ENCODE data around the gene GBX2.

Gene GBX2

GRCh38 chr2:236157815-236158498, 10.2 kb downstream of the GBX2 start:
- in situ Hi-C loops (cut with HindIII; ENCODE audit: low sequenced_read_pairs) = no loop called here
- TF ChIP-seq CTCF (IDR thresholded peaks at IDR 0.05; ENCODE audit: low read depth, low read length, missing control alignments) = no peak
- H3K4me3 ChIP-seq (ENCODE audit: low read depth, low read length) = no peak overlapping the region
- no peak for DNase-seq (ENCODE audit: low read depth)

DNA sequence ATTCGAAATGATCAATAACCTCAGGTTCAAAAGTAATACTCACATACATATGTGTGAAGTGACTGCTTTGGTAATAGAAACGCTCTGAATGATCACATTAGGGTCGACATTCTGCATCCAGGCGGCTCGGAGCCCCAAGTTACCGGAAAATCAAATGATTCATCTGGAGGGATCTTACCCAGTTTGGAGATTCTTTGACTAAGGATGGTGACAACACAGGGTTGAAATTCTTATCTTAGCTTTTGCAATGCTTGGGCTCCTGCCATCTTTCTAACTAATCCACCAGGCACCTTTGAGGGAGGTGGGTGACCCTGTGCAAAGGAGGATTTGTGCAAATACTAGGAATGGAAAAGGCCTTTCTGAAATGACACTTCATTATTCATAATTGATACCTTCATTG, 10.8 kb downstream of the GBX2 start:
- no peak overlapping the region for H3K4me3 ChIP-seq (ENCODE audit: low read depth, low read length)
- TF ChIP-seq CTCF (IDR thresholded peaks at IDR 0.05; ENCODE audit: low read depth, low read length, missing control alignments) = no peak
- DNase-seq (ENCODE audit: low read depth) = no peak
- in situ Hi-C loops (cut with HindIII; ENCODE audit: low sequenced_read_pairs) = no loop called here

DNA sequence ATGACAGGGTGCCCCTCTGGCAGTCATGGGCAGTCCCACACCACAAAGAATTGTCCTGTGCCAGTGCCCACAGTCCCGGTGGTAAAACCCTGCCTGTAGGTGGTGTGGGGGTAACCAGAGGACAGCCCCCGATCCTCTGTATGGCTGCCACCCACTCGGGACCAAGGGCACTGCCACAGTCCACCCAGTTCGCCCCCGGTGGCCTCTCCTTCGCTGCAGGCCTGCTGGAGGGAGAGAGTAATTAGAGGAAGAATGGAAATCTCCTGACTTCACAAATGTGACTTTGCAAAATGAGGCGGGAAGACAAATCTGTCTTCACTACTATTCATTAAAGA, 11.4 kb downstream of the GBX2 start:
- no peak for TF ChIP-seq CTCF (IDR thresholded peaks at IDR 0.05; ENCODE audit: low read depth, low read length, missing control alignments)
- H3K4me3 ChIP-seq (ENCODE audit: low read depth, low read length) = no peak overlapping the region
- in situ Hi-C loops (cut with HindIII; ENCODE audit: low sequenced_read_pairs) = no loop called here
- DNase-seq (ENCODE audit: low read depth) = no peak

DNA sequence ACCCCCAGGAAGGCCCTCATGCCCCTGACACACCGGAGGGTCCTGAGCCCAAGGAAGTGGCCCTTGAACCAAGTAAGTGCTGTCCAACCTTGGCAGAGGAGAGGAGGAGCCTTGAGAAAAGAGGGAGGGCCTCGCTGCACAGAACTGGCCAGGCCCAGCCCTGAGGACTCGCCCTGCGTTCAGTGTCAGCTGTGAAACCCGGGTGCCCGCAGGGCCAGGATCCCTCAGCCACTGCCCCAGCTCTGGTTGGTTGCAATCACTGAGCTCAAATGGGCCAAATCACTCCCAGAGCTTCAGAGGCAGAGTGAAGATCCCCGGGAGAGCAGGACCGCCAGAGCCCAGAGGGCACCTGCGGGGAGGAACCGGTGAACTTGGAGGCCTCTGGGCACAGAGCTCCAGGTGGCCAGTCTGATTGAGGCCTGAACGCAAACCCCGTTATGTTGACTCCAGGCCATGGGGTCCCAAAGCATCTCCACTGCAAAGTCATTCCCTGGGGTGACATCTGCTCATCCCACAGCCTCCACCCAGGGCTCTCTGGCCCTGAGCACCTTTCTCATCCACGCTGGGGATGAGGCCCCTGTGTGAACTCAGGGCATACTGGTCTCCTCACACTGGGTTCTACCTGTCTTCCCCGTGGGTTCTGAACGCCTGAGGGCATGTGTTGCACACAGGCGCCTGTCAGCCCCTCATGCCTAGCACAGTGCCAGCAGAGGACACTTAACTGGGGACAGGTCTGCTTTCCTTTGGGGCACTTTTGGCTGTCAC, 11.9 kb downstream of the GBX2 start:
- H3K4me3 ChIP-seq (ENCODE audit: low read depth, low read length) = no peak overlapping the region
- DNase-seq (ENCODE audit: low read depth) = no peak
- in situ Hi-C loops (cut with HindIII; ENCODE audit: low sequenced_read_pairs) = no loop called here
- TF ChIP-seq CTCF (IDR thresholded peaks at IDR 0.05; ENCODE audit: low read depth, low read length, missing control alignments) = no peak

DNA sequence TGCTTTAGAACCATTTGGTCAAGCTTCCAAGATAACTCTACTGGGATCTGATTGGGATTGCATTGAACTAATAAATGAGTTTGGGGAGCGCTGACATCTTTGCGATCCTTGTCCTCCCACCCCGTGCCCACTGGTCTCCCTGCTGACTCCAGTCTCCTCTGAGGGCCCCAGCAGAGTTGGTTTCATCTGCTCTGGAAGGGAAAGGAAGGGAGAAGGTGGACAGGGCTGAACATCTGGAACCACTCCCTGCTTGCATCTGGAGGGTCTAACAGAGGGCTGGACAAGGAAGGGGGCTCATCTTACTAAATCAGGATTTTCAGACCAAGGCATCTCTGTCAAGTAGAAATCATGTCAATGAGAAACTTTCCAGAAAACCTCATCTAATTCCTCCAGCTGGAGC, 12.8 kb downstream of the GBX2 start:
- no peak for TF ChIP-seq CTCF (IDR thresholded peaks at IDR 0.05; ENCODE audit: low read depth, low read length, missing control alignments)
- H3K4me3 ChIP-seq (ENCODE audit: low read depth, low read length) = no peak overlapping the region
- no peak for DNase-seq (ENCODE audit: low read depth)
- in situ Hi-C loops (cut with HindIII; ENCODE audit: low sequenced_read_pairs) = no loop called here

DNA sequence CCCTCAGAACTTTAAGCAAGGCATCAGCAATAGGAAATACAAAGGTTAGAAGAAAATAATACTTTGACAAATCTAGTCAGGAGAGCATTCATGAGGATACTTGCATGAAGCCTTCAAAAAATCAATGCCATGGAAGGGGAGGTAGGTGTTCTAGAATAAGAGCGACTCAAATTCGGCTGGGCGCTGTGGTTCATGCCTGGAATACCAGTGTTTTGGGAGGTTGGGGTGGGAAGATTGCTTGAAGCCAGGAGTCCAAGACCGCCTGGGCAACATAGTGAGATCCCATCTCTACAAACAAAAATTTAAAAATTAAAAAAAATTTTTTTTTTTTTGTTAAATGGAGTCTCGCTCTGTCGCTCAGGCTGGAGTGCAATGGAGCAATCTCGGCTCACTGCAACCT, 21.8 kb downstream of the GBX2 start:
- in situ Hi-C loops (cut with HindIII; ENCODE audit: low sequenced_read_pairs) = no loop called here
- H3K4me3 ChIP-seq (ENCODE audit: low read depth, low read length) = no peak overlapping the region
- DNase-seq (ENCODE audit: low read depth) = no peak
- TF ChIP-seq CTCF (IDR thresholded peaks at IDR 0.05; ENCODE audit: low read depth, low read length, missing control alignments) = no peak
